HG02970 (cell line): Measurements from ENCODE around the gene DNAJC11.
A peak's percentile ranks its signal among the peaks of the same experiment; 100 is the strongest.
"Not testable (repeated sequence)": the region's sequence is repeated elsewhere in the genome, so short reads cannot be mapped to it uniquely, and the experiment has no call there.

Experiments used
- ATAC-seq: cut with Tn5 transposase; IDR thresholded peaks from one replicate; pipeline ENCODE4 v1.9.1; 2021; ENCODE audit warnings: mild to moderate bottlenecking, moderate library complexity, moderate number of reproducible peaks; ENCODE audit not compliant: unreplicated experiment, low FRiP score

The DNAJC11 gene

GRCh38 chr1:6602669-6603237 is 98.9 kb downstream of the DNAJC11 start, which contains the start of gene KLHL21:
Gene KLHL21, minus strand, starts transcription at chr1:6602869. Its CDS starts 52 bp downstream, at chr1:6602817.
- peak; percentile 57 for ATAC-seq

GRCh38 chr1:6601923-6602668 is 99.5 kb downstream of the DNAJC11 start:
- ATAC-seq = peak; percentile 8

- no peak for ATAC-seq
These were observed 100.3 kb downstream of the DNAJC11 start for GRCh38 chr1:6601049-6601922.

- no peak for ATAC-seq
These were observed 101.1 kb downstream of the DNAJC11 start for GRCh38 chr1:6600410-6601048.

- not testable (repeated sequence) for ATAC-seq
These were observed 101.6 kb downstream of the DNAJC11 start for GRCh38 chr1:6599991-6600390.

DNA sequence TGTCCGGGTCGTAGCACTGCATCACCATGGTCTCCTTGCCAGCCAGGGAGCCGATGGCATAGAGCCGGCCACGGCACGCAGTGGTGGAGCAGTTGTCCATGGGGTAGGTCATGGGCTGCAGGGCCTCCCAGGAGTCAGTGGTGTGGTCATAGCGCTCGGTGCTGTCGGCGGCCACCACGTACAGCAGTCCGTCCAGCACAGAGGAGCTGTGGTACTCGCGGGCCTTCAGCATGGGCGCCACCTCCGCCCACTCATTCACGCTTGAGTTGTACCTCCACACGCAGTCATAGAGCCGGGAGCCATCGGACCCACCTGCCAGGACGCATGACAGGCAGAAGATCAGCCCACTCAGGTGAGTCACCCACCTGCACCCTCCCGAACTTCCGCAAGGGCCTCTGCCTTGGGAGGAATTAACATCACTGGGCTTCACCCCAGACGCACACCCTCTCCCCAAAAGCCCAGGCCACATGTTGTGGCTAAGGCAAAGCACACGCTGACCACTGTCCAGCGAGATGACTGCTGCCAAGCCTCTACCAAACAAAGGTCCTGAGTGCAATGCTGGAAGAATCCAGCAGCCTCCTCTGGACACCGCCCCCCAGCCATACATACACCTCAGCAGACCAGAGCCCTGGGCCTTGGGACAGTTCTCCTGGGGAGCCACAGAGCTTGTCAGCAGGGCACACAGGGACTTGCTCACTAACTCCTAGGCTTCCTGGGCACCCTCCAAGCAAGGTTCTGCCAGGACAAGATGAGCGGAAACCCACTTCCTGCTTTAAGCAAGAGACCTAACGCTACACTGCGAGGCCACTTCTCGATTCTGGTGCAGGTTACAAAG is 102.3 kb downstream of the DNAJC11 start:
- no peak for ATAC-seq

DNA sequence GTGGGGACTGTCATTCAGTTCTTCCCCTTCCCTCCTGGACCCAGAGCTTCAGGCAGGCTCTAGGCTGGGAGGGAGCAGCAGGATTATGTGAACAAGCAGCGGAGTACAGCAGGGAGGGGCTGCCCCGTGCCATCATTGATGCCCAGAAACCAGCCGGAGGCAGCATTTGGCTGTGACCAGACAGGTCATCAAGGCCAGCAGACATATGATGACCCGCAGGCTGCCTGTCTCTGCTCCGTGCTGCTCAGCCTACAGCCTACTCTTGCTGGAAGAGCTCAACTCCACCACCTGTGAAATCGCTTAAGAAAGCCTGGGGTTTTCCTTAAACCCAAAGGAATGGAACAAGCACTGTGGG is 103.9 kb downstream of the DNAJC11 start:
- ATAC-seq = no peak

DNA sequence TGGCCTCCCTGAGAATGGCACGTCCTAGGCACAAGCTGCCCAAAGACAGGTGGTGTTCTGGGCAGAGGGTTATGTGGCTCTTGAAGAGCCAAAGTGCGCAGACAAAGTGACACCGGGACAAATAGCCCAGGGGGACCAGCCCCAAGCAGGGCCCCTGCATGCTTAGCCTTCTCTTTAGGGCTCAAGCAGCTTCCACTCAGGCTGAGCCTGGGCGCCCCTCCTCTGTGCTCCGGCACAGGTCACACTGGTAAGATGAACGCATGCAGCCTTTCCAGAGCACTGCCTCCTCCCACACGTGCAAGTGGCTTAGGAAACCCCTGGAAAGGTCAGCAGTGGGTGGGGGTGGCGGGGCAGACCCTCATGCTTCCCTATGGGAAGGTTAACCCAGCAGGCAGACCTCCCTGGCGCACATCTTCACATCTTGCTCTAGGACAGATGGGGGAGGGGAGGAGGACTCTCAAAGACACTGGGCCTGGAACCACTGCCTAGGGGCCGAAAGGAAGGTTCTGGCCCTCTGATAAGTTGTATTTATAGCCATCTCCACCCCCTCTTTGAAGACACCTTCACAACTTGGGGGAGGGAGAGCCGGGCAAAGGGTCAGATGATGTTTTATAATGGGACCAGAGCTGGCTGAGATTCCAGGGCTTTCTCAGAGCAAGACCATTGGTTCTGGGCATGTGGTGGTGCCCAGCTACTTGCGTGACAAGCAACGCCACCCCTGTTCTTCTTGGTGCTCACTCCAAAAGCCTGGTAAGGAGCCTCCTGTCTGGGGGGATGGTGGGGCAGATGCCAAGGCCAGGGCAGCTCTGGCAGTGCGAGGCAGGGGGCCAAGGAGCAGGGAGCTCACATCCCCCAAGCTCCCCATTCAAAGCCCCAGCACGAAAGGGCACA is 104.5 kb downstream of the DNAJC11 start:
- no peak for ATAC-seq

- no peak for ATAC-seq
These were observed 105.3 kb downstream of the DNAJC11 start for GRCh38 chr1:6596351-6596750.

- ATAC-seq = no peak
These were observed 106.5 kb downstream of the DNAJC11 start for GRCh38 chr1:6594977-6595740.

- no peak for ATAC-seq
These were observed 107.8 kb downstream of the DNAJC11 start for GRCh38 chr1:6593810-6594209.

- ATAC-seq = no peak
These were observed 108.6 kb downstream of the DNAJC11 start for GRCh38 chr1:6592865-6593593.

DNA sequence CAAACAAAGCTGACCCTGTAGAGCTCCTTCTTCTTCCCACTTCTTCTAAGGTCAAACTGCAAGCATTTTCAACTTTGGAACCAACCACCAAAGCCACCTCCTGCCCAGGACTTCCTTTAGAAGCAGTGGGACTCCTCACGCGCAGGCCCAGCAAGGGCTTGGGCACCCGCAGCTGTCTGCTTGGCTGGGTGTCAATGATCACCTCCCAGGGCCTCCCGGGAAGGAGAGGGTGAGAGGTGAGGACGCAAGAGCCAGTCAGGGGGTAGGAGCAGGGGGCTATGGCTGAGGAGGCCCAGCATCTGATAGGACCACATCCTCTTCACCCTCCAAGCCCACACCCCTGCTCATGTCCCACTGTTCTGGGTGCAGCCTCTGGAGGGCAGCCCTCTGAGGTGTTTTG is 109.2 kb downstream of the DNAJC11 start:
- ATAC-seq = no peak

DNA sequence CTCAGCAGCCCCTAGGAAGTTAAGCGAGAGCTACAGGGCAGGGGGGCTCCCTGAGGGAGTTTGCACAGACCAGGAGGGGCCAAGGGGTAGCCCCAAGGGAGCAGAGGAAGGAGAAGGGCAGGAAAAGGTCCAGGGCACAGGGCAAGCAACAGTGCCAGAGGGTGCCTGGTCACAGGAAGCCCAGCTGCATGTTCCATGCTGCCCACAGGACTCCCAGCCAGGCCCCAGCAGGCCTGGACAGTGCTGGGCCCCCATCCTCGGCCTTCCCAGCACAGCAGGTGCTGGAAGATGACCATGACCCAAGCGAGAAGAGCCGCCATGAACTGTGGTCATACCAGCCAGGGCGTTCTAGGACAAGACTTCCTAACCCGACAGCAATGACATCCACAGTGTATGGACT is 110.0 kb downstream of the DNAJC11 start:
- no peak for ATAC-seq

DNA sequence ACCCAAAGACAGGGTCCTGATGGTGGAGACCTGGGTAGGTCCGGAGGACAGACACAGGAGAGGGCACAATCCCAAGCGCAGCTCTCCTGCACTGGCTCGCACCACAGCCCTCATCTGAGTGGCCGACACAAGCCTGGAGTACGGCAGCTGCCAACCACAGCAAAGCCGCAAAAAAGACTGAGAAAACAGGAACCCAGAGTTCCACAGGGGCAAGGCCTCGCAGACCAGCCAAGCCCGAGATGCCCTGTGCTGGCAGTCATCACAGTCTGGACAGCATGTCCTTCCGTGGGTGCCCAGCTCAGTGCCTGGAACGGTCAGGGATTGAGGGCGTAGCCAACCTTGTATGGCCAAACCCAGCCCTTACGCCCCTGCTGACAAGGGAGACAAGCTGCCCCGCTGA is 110.4 kb downstream of the DNAJC11 start:
- no peak for ATAC-seq

- ATAC-seq = no peak
These were observed 111.6 kb downstream of the DNAJC11 start for GRCh38 chr1:6590046-6590445.

GRCh38 chr1:6588893-6589520 is 112.6 kb downstream of the DNAJC11 start:
- ATAC-seq = no peak
